GM21367 (cell line): Measurements from ENCODE around the gene THSD8.

Experiments
- ATAC-seq: cut with Tn5 transposase; IDR thresholded peaks from one replicate; pipeline ENCODE4 v1.9.1; 2021; ENCODE audit not compliant: unreplicated experiment

THSD8 gene

GRCh38 chr19:12779162-12779993 lies 22.5 kb upstream of the THSD8 start:
- ATAC-seq, result no peak

GRCh38 chr19:12782174-12782423 lies 19.8 kb upstream of the THSD8 start:
- no peak for ATAC-seq

- no peak for ATAC-seq
Measured at GRCh38 chr19:12782424-12783290, 19.2 kb upstream of the THSD8 start.

GRCh38 chr19:12783291-12783848 lies 18.5 kb upstream of the THSD8 start:
- ATAC-seq, result no peak

GRCh38 chr19:12783849-12784393 lies 17.9 kb upstream of the THSD8 start:
- ATAC-seq, result no peak

GRCh38 chr19:12784394-12784870 lies 17.4 kb upstream of the THSD8 start:
- no peak for ATAC-seq

GRCh38 chr19:12784871-12785430 lies 16.9 kb upstream of the THSD8 start:
- no peak for ATAC-seq

GRCh38 chr19:12785431-12786031 lies 16.3 kb upstream of the THSD8 start:
- ATAC-seq, result no peak

GRCh38 chr19:12786141-12786870 lies 15.6 kb upstream of the THSD8 start:
- ATAC-seq, result no peak

GRCh38 chr19:12786952-12787351 lies 14.9 kb upstream of the THSD8 start:
- no peak for ATAC-seq

GRCh38 chr19:12787458-12787857 lies 14.4 kb upstream of the THSD8 start:
- no peak for ATAC-seq

- no peak for ATAC-seq
Measured at GRCh38 chr19:12788042-12788681, 13.7 kb upstream of the THSD8 start.

GRCh38 chr19:12788682-12789097 lies 13.2 kb upstream of the THSD8 start:
- ATAC-seq, result no peak

GRCh38 chr19:12789098-12789903 lies 12.6 kb upstream of the THSD8 start:
- no peak for ATAC-seq

- peak; percentile 25 for ATAC-seq
Measured at GRCh38 chr19:12789904-12790619, 11.8 kb upstream of the THSD8 start.

GRCh38 chr19:12790628-12791344 lies 11.1 kb upstream of the THSD8 start:
- no peak for ATAC-seq

GRCh38 chr19:12791345-12792050 lies 10.4 kb upstream of the THSD8 start, which contains the start of gene JUNB:
TSS of gene JUNB (plus strand) at chr19:12791486. CDS start at chr19:12791772, 286 bp downstream.
- ATAC-seq, result peak; percentile 32
